HEK293 (cell line): ENCODE data around the gene ACTN4.
A peak's percentile ranks its signal among the peaks of the same experiment; 100 is the strongest.

Experiments used
- CTCF ChIA-PET: fragments of 350-600 bp; formaldehyde crosslinking; extraction: SDS; loops from one replicate; lab custom pipeline; 2021; ENCODE audit warnings: antibody characterized with exemption; lab: Yijun Ruan, JAX
- POLR2A ChIA-PET: fragments of 300-600 bp; formaldehyde crosslinking; extraction: SDS; loops from one replicate; lab custom pipeline; 2020; ENCODE audit warnings: antibody characterized with exemption, inconsistent platforms; lab: Yijun Ruan, JAX
- H3K27ac ChIP-seq: fragments of 200-500 bp; sonication (Bioruptor generic); 2 replicates; pipeline ENCODE4 v1.5.1; 2014; ENCODE audit warnings: low read depth, low read length, control low read depth, inconsistent platforms; ENCODE audit errors: extremely low read depth
- H3K36me3 ChIP-seq, 2 experiments: fragments of 200-500 bp in 1 of 2; sonication (Bioruptor generic) in 1 of 2; 1 replicate in 1 of 2; 2 replicates in 1 of 2; pipeline ENCODE4 v1.5.1; 2014 to 2017; ENCODE audit warnings: inconsistent platforms in 2 of 2, low read length in 2 of 2; ENCODE audit not compliant: control insufficient read depth in 2 of 2, insufficient read depth in 1 of 2
- H3K4me1 ChIP-seq: fragments of 200-500 bp; sonication (Bioruptor generic); 2 replicates; pipeline ENCODE4 v1.5.1; 2014; ENCODE audit warnings: mild to moderate bottlenecking, low read length, inconsistent platforms; ENCODE audit not compliant: control insufficient read depth, insufficient read depth
- H3K4me3 ChIP-seq: 2 replicates; pipeline ENCODE4 v1.5.1; 2011; ENCODE audit warnings: low read depth, mild to moderate bottlenecking, control low read depth, low read length, moderate library complexity
- H3K9me3 ChIP-seq: fragments of 200-500 bp; sonication (Bioruptor generic); 2 replicates; pipeline ENCODE4 v1.5.1; 2014; ENCODE audit warnings: low read depth, low read length, inconsistent platforms; ENCODE audit not compliant: control insufficient read depth, insufficient read depth
- AEBP2 ChIP-seq: fragments of 450-650 bp; formaldehyde crosslinking; IDR thresholded peaks from 2 replicates; pipeline ENCODE4 v1.5.1; 2016; ENCODE audit warnings: missing biosample characterization, missing genetic modification characterization, borderline replicate concordance
- BCL11A ChIP-seq: fragments of 450-650 bp; formaldehyde crosslinking; IDR thresholded peaks from 2 replicates; pipeline ENCODE4 v1.5.1; 2016; ENCODE audit warnings: low read depth, missing biosample characterization, missing genetic modification characterization
- OSR2 ChIP-seq: fragments of 450-650 bp; formaldehyde crosslinking; IDR thresholded peaks from 2 replicates; pipeline ENCODE4 v1.5.1; 2016; ENCODE audit warnings: missing biosample characterization, missing genetic modification characterization
- OVOL3 ChIP-seq: fragments of 450-650 bp; formaldehyde crosslinking; IDR thresholded peaks from 2 replicates; pipeline ENCODE4 v1.5.1; 2016; ENCODE audit warnings: missing biosample characterization, missing genetic modification characterization
- PRDM6 ChIP-seq: fragments of 450-650 bp; formaldehyde crosslinking; IDR thresholded peaks from 2 replicates; pipeline ENCODE4 v1.5.1; 2017; ENCODE audit warnings: missing biosample characterization, missing genetic modification characterization
- RBAK ChIP-seq: fragments of 450-650 bp; formaldehyde crosslinking; IDR thresholded peaks from 2 replicates; pipeline ENCODE4 v1.5.1; 2016; ENCODE audit warnings: missing biosample characterization, missing genetic modification characterization
- ZFP37 ChIP-seq: fragments of 450-650 bp; formaldehyde crosslinking; IDR thresholded peaks from 2 replicates; pipeline ENCODE4 v1.5.1; 2016; ENCODE audit warnings: missing biosample characterization, missing genetic modification characterization
- ZFP69B ChIP-seq: fragments of 450-650 bp; formaldehyde crosslinking; IDR thresholded peaks from 2 replicates; pipeline ENCODE4 v1.5.1; 2016; ENCODE audit warnings: missing biosample characterization, missing genetic modification characterization
- ZNF155 ChIP-seq: fragments of 450-650 bp; formaldehyde crosslinking; IDR thresholded peaks from 2 replicates; pipeline ENCODE4 v1.5.1; 2016; ENCODE audit warnings: missing biosample characterization, missing genetic modification characterization
- ZNF350 ChIP-seq: fragments of 450-650 bp; formaldehyde crosslinking; IDR thresholded peaks from 2 replicates; pipeline ENCODE4 v1.5.0; 2017; ENCODE audit warnings: missing biosample characterization, mild to moderate bottlenecking, missing genetic modification characterization
- ZNF404 ChIP-seq: fragments of 450-650 bp; formaldehyde crosslinking; IDR thresholded peaks from 2 replicates; pipeline ENCODE4 v1.5.1; 2017; ENCODE audit warnings: missing biosample characterization, missing genetic modification characterization
- ZNF48 ChIP-seq: fragments of 450-650 bp; formaldehyde crosslinking; IDR thresholded peaks from 2 replicates; pipeline ENCODE4 v1.5.1; 2016; ENCODE audit warnings: missing biosample characterization, missing genetic modification characterization
- ZNF548 ChIP-seq: fragments of 450-650 bp; formaldehyde crosslinking; IDR thresholded peaks from 2 replicates; pipeline ENCODE4 v1.5.1; 2016; ENCODE audit warnings: missing biosample characterization, missing genetic modification characterization
- ZNF639 ChIP-seq: fragments of 450-650 bp; formaldehyde crosslinking; IDR thresholded peaks from 2 replicates; pipeline ENCODE4 v1.5.1; 2016; ENCODE audit warnings: missing biosample characterization, missing genetic modification characterization
- ZNF76 ChIP-seq: fragments of 450-650 bp; formaldehyde crosslinking; IDR thresholded peaks from 2 replicates; pipeline ENCODE4; 2016; ENCODE audit warnings: low read depth, missing biosample characterization, missing genetic modification characterization, borderline replicate concordance
- ZNF768 ChIP-seq: fragments of 450-650 bp; formaldehyde crosslinking; IDR thresholded peaks from 2 replicates; pipeline ENCODE4 v1.5.1; 2018; ENCODE audit warnings: missing biosample characterization, mild to moderate bottlenecking, missing genetic modification characterization
- TF ChIP-seq, protein P1 (sequence below): fragments of 450-650 bp; formaldehyde crosslinking; IDR thresholded peaks from 2 replicates; pipeline ENCODE4 v1.5.1; 2016; ENCODE audit warnings: missing biosample characterization, missing genetic modification characterization
- TF ChIP-seq, protein P2 (sequence below): fragments of 450-650 bp; formaldehyde crosslinking; IDR thresholded peaks from 2 replicates; pipeline ENCODE4 v1.5.1; 2016; ENCODE audit warnings: missing biosample characterization, missing genetic modification characterization
- TF ChIP-seq, protein P3 (sequence below): fragments of 450-650 bp; formaldehyde crosslinking; IDR thresholded peaks from 2 replicates; pipeline ENCODE4 v1.5.1; 2016; ENCODE audit warnings: missing biosample characterization, missing genetic modification characterization

ACTN4 gene

DNA sequence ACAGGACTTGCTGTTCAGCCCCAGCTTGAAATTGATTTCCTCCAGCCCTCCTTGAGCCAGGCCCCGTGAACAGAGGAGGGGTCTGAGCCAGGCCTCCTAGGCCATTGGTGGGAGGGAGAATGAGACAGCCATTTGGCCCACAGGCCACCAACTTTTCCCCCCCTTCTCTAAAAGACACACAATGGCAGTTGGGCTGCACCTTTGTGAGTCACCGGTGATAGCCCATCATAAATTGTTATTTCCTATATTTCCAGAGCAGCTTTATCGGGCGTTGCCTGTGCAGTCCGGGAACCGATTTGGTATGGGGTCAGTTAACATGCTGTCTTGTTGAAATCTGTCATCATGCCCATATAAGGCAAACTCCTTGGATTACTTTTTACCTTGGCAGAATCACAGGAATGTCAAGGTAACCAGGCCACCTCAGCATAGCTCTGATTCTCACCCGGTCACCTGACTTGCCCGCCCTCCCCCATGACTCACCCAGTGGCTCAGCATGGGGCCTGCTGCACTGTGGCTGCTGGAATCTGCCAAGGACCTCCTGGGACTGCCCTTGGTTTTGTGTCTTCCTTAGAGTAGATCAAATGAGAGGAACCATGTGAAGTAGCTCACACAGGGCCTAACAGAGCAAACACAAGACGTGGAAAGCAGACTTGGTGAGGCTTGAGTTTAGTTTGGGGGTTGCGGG is 36.1 kb downstream of the ACTN4 start (continued):
- TF ChIP-seq, protein P1, sequence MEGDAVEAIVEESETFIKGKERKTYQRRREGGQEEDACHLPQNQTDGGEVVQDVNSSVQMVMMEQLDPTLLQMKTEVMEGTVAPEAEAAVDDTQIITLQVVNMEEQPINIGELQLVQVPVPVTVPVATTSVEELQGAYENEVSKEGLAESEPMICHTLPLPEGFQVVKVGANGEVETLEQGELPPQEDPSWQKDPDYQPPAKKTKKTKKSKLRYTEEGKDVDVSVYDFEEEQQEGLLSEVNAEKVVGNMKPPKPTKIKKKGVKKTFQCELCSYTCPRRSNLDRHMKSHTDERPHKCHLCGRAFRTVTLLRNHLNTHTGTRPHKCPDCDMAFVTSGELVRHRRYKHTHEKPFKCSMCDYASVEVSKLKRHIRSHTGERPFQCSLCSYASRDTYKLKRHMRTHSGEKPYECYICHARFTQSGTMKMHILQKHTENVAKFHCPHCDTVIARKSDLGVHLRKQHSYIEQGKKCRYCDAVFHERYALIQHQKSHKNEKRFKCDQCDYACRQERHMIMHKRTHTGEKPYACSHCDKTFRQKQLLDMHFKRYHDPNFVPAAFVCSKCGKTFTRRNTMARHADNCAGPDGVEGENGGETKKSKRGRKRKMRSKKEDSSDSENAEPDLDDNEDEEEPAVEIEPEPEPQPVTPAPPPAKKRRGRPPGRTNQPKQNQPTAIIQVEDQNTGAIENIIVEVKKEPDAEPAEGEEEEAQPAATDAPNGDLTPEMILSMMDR: no peak
- TF ChIP-seq AEBP2 (tag by site-specific recombination) (no peak), ZFP69B (tag by site-specific recombination) (0 out of 2 replicates have a peak, but pooled peaks have one; percentile 26), ZNF768 (tag by site-specific recombination) (no peak), ZNF548 (tag by site-specific recombination) (no peak), BCL11A (tag by site-specific recombination) (peak; percentile 62; the same call in 1 of the 2 replicates), OSR2 (tag by site-specific recombination) (peak; percentile 86), RBAK (peak; percentile 27; the same call in 1 of the 2 replicates), ZNF76 (no peak), ZNF155 (tag by site-specific recombination) (no peak), ZNF404 (tag by site-specific recombination) (no peak)
- TF ChIP-seq, protein P2, sequence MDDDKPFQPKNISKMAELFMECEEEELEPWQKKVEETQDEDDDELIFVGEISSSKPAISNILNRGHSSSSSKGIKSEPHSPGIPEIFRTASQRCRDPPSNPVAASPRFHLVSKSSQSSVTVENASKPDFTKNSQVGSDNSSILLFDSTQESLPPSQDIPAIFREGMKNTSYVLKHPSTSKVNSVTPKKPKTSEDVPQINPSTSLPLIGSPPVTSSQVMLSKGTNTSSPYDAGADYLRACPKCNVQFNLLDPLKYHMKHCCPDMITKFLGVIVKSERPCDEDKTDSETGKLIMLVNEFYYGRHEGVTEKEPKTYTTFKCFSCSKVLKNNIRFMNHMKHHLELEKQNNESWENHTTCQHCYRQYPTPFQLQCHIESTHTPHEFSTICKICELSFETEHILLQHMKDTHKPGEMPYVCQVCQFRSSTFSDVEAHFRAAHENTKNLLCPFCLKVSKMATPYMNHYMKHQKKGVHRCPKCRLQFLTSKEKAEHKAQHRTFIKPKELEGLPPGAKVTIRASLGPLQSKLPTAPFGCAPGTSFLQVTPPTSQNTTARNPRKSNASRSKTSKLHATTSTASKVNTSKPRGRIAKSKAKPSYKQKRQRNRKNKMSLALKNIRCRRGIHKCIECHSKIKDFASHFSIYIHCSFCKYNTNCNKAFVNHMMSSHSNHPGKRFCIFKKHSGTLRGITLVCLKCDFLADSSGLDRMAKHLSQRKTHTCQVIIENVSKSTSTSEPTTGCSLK (tag by site-specific recombination): no peak
- TF ChIP-seq, protein P3, sequence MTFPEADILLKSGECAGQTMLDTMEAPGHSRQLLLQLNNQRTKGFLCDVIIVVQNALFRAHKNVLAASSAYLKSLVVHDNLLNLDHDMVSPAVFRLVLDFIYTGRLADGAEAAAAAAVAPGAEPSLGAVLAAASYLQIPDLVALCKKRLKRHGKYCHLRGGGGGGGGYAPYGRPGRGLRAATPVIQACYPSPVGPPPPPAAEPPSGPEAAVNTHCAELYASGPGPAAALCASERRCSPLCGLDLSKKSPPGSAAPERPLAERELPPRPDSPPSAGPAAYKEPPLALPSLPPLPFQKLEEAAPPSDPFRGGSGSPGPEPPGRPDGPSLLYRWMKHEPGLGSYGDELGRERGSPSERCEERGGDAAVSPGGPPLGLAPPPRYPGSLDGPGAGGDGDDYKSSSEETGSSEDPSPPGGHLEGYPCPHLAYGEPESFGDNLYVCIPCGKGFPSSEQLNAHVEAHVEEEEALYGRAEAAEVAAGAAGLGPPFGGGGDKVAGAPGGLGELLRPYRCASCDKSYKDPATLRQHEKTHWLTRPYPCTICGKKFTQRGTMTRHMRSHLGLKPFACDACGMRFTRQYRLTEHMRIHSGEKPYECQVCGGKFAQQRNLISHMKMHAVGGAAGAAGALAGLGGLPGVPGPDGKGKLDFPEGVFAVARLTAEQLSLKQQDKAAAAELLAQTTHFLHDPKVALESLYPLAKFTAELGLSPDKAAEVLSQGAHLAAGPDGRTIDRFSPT: peak; percentile 81; the same call in 1 of the 2 replicates

DNA sequence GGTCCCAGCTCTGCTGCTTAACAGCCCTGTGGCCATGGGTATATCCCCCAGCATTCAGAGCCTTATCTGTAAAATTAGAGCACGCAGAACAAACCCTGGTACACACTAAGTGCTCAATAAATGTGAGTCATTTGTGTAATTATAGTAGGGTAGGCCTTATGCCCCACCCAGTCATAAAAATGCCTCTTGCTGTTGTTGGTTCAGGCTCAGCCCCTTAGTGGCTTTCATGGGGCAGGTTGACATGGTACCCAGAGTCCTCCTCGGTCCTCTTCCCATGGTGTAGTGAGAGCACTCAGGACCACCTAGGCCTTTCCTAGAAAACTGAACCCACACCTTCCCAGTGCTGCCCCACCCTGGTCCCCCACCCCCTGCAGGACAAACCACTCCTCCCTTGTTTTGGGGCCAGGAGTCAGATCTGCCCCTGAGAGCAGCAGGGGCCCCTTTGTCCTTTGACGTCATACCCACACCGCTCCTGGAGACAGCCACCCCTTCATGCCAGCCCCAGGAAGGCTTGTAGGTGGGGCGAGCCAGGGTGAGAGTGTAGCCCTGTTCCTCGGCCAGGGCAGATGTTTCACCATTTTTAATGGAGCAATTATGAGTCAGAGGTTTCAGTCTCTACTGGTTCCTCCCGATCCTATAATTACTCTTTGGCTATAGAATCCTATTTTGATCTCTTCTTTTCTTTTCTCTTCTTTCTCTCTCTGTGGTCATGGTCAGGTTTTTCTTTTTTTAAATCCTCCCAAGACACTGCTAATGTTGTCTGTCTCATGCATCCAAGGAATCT is 36.8 kb downstream of the ACTN4 start:
- CTCF ChIA-PET: interaction anchor here (0.6 to 2.8 kb wide), 6 partner anchors 17 to 281 kb away, joined by 3 to 12 read pairs (median 4); partner anchors contain the start of genes ACTN4, MRPS12 and SARS2
- no peak overlapping the region for H3K4me3 ChIP-seq
- no peaks in the 10 kb centered on the region for H3K9me3 ChIP-seq
- peaks cover 2 to 27% of the 10 kb centered on the region in 2 experiments for H3K36me3 ChIP-seq
- peak overlapping the region; percentile 98 for H3K27ac ChIP-seq
- peaks cover 41% of the 10 kb centered on the region for H3K4me1 ChIP-seq
- POLR2A ChIA-PET: interaction anchor here (0.5 to 2.3 kb wide), 23 partner anchors 8 to 441 kb away, joined by 3 to 63 read pairs (median 4); partner anchors contain the start of genes ACTN4, ECH1, EIF3K and FAM98C
- no peak; the same call in 1 of the 2 replicates for TF ChIP-seq ZNF548 (tag by site-specific recombination)
- no peak for TF ChIP-seq ZNF350 (tag by site-specific recombination)
- TF ChIP-seq, protein P1: no peak
- no peak for TF ChIP-seq ZNF48 (tag by site-specific recombination)
- no peak for TF ChIP-seq ZFP37 (tag by site-specific recombination)
- peak; percentile 77; the same call in 1 of the 2 replicates for TF ChIP-seq OVOL3 (tag by site-specific recombination)
- TF ChIP-seq PRDM6 (tag by site-specific recombination): no peak
- peak; percentile 56 for TF ChIP-seq ZNF639 (tag by site-specific recombination)
